Measurements from ENCODE around the gene MEGF6. TPM values are rescaled to one million over a fixed set of nuclear protein-coding genes. Genes with fewer than 3 reads are reported as not detected.

The MEGF6 gene
- polyA plus RNA-seq, 1 donor (not counting 4 experiments of a cell fraction or from before 2014, with no cell fraction given): 0.24 TPM

DNA sequence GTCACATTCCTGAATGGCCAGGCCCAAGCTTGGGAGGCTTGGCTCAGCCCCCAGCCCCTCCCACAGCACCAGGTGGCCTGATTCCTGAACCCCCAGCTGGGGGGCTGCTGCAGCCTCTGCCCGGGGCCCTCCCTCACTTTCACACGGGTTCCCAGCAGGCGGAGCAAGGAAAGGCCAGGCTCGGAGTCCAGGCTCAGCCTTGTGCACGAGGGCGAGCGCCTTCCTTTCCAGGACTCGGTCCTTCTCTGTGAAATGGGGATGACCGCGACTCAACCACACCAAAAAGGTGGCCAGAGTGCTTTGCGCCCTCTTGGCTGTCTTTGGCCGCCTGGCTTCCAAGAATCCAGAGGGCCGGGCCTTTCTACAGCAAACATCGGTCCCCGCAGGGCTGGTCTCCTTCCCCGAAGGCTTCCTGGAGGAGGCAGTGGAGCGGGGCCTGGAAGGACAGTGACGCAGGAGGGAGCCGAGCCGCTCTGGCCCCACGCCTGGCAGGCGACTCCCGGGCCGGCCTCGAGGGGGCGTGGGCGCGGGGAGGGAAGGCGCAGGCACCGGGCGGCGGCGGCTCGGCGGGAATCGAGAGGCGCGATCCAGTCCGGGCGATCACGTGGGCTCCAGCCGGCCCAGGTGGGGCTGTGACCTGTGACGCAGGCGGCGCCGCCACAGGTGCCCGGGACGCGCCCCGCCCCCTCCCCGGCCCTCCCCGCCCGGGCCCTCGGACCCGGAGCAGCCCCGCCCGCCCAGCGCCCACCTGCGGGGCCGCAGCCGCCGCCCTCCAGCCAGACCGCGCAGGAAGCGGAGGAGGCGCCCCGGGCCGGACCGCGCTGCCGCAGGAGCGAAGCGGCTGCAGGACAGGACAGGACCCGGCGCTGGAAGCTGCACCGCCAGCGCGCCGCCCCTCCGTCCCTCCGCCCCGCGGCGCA, 157.2 kb downstream of the MEGF6 start, which contains the start of gene ARHGEF16:
Gene ARHGEF16, plus strand, starts transcription at position 775 of the 920 bp plus-strand sequence. CDS start 8,420 bp downstream, outside the sequence.
- FAIRE-seq: no peak
- Histone ChIP-seq H3K4me3 (ENCODE audit: control insufficient read depth in 2 of 3, extremely low read depth in 1 of 3, insufficient read depth in 2 of 3, low read depth in 1 of 3, low read length in 3 of 3) (peak within 1 kb of the TSS; percentile 51 to 59 (median 57)), H3K4me2 (ENCODE audit: control insufficient read depth, extremely low read depth, insufficient read depth, low read depth, low read length) (peak within 1 kb of the TSS; percentile 75), H3K4me1 (ENCODE audit: control insufficient read depth, extremely low read depth, insufficient read depth, low read length) (peaks cover 15% of the 10 kb centered on the region), H4K20me1 (ENCODE audit: control insufficient read depth, extremely low read depth, insufficient read depth, low read length) (no peaks in the 10 kb centered on the region), H3K79me2 (ENCODE audit: control insufficient read depth, insufficient read depth, low read length) (no peaks in the 10 kb centered on the region), H3K9me1 (ENCODE audit: control insufficient read depth, extremely low read depth, insufficient read depth, low read length) (no peaks in the 10 kb centered on the region), H2AFZ (ENCODE audit: control insufficient read depth, low read length) (peak within 1 kb of the TSS; percentile 36), H3K27me3 (ENCODE audit: control insufficient read depth, extremely low read depth, insufficient read depth, low read length) (no peaks in the 10 kb centered on the region), H3K9ac (ENCODE audit: control insufficient read depth, extremely low read depth, insufficient read depth, low read length) (peak within 1 kb of the TSS; percentile 41), H3K9me3 (ENCODE audit: control insufficient read depth, low read depth, low read length) (no peaks in the 10 kb centered on the region), H3K27ac (ENCODE audit: control insufficient read depth, insufficient read depth, low read length) (no peak within 1 kb of the TSS), H3K36me3 (ENCODE audit: control insufficient read depth in 2 of 2, extremely low read depth in 1 of 2, insufficient read depth in 2 of 2, low read length in 2 of 2) (no peaks in the 10 kb centered on the region)
- dilution Hi-C loops (cut with MboI; ENCODE audit: extremely low pct_ligation_motif_present, low sequenced_read_pairs): no loop called here
- no peak for DNase-seq (ENCODE audit: low read depth, low spot score)
- no peak for TF ChIP-seq EZH2 (IDR thresholded peaks at IDR 0.05; ENCODE audit: low read length)
- TF ChIP-seq, protein P1, sequence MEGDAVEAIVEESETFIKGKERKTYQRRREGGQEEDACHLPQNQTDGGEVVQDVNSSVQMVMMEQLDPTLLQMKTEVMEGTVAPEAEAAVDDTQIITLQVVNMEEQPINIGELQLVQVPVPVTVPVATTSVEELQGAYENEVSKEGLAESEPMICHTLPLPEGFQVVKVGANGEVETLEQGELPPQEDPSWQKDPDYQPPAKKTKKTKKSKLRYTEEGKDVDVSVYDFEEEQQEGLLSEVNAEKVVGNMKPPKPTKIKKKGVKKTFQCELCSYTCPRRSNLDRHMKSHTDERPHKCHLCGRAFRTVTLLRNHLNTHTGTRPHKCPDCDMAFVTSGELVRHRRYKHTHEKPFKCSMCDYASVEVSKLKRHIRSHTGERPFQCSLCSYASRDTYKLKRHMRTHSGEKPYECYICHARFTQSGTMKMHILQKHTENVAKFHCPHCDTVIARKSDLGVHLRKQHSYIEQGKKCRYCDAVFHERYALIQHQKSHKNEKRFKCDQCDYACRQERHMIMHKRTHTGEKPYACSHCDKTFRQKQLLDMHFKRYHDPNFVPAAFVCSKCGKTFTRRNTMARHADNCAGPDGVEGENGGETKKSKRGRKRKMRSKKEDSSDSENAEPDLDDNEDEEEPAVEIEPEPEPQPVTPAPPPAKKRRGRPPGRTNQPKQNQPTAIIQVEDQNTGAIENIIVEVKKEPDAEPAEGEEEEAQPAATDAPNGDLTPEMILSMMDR (optimal IDR thresholded peaks at IDR 0.05 in 1 of 3, IDR thresholded peaks at IDR 0.05 in 1 of 3, conservative IDR thresholded peaks at IDR 0.05 in 1 of 3; ENCODE audit: extremely low read depth in 1 of 3, insufficient read depth in 2 of 3, low read length in 3 of 3): peak in 2 of 3 experiments; percentile 26 to 39

DNA sequence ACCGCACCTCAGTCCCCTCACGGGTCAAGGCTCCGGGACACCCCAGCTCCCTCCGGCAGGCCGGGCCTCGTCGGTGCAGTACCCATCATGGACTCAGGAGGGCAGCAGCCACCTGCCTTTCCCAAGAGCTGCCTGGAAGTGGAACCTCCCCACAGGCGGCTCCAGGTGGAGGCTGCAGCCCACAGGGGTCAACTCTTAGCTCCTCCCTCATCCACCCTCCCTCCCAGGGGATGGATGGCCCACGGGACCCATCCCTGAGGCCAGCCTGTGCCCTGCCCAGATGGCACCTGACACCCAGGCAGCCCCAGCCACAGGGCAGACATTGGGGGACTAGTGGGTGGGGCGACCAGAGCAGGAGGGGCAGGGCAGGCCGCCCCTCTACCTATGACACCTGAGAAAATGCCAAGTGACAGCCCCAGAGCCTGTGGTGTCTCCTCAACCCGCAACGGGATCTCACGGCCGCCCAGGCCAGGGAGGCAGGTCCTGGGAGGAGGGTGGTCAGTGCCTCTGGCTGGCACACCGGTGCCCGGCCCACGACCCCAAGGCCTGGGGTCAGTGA, 158.0 kb downstream of the MEGF6 start:
- H3K9me1 ChIP-seq (ENCODE audit: control insufficient read depth, extremely low read depth, insufficient read depth, low read length): no peaks in the 10 kb centered on the region
- H3K79me2 ChIP-seq (ENCODE audit: control insufficient read depth, insufficient read depth, low read length): no peaks in the 10 kb centered on the region
- H3K4me3 ChIP-seq (ENCODE audit: control insufficient read depth in 2 of 3, extremely low read depth in 1 of 3, insufficient read depth in 2 of 3, low read depth in 1 of 3, low read length in 3 of 3): no peak overlapping the region
- no peak overlapping the region for H3K9ac ChIP-seq (ENCODE audit: control insufficient read depth, extremely low read depth, insufficient read depth, low read length)
- no peaks in the 10 kb centered on the region for H3K9me3 ChIP-seq (ENCODE audit: control insufficient read depth, low read depth, low read length)
- DNase-seq (ENCODE audit: low read depth, low spot score): no peak
- H3K4me1 ChIP-seq (ENCODE audit: control insufficient read depth, extremely low read depth, insufficient read depth, low read length): peaks cover 13% of the 10 kb centered on the region
- H3K4me2 ChIP-seq (ENCODE audit: control insufficient read depth, extremely low read depth, insufficient read depth, low read depth, low read length): peak overlapping the region; percentile 75
- dilution Hi-C loops (cut with MboI; ENCODE audit: extremely low pct_ligation_motif_present, low sequenced_read_pairs): no loop called here
- no peaks in the 10 kb centered on the region for H4K20me1 ChIP-seq (ENCODE audit: control insufficient read depth, extremely low read depth, insufficient read depth, low read length)
- no peaks in the 10 kb centered on the region for H3K36me3 ChIP-seq (ENCODE audit: control insufficient read depth in 2 of 2, extremely low read depth in 1 of 2, insufficient read depth in 2 of 2, low read length in 2 of 2)
- H2AFZ ChIP-seq (ENCODE audit: control insufficient read depth, low read length): no peak overlapping the region
- TF ChIP-seq, protein P1 (optimal IDR thresholded peaks at IDR 0.05 in 1 of 3, IDR thresholded peaks at IDR 0.05 in 1 of 3, conservative IDR thresholded peaks at IDR 0.05 in 1 of 3; ENCODE audit: extremely low read depth in 1 of 3, insufficient read depth in 2 of 3, low read length in 3 of 3): peak in 2 of 3 experiments; percentile 93 to 98
- TF ChIP-seq EZH2 (IDR thresholded peaks at IDR 0.05; ENCODE audit: low read length): no peak
- H3K27ac ChIP-seq (ENCODE audit: control insufficient read depth, insufficient read depth, low read length): no peak overlapping the region
- no peaks in the 10 kb centered on the region for H3K27me3 ChIP-seq (ENCODE audit: control insufficient read depth, extremely low read depth, insufficient read depth, low read length)
- FAIRE-seq: peak; percentile 48
